OCI-LY3 (cell line): ENCODE data around the gene MYH9.

Source experiments
- H2AFZ ChIP-seq: fragments of 200-600, 300-600 bp; shearing (Covaris generic); 2 replicates; pipeline ENCODE4 v1.6.0; 2014; ENCODE audit warnings: antibody characterized with exemption, low read depth, low read length
- H3K27ac ChIP-seq: fragments of 200-600, 300-600 bp; sonication (generic); 2 replicates; pipeline ENCODE4 v1.5.1; 2014; ENCODE audit warnings: mild to moderate bottlenecking, low read length, moderate library complexity, mixed read lengths
- H3K27me3 ChIP-seq: fragments of 200-600, 300-600 bp; sonication (generic); 2 replicates; pipeline ENCODE4 v1.6.1; 2014; ENCODE audit warnings: low read depth, low read length, mixed read lengths
- H3K36me3 ChIP-seq: fragments of 200-600, 300-600 bp; sonication (generic); replicated peaks from 2 replicates; pipeline ENCODE3; 2014; ENCODE audit warnings: low read depth, low read length, mixed read lengths
- H3K4me1 ChIP-seq: fragments of 300-600, 200-600 bp; sonication (generic); 2 replicates; pipeline ENCODE4 v1.6.1; 2014; ENCODE audit warnings: low read length, mixed read lengths
- H3K4me2 ChIP-seq: fragments of 200-600, 300-600 bp; sonication (generic); 2 replicates; pipeline ENCODE4 v1.6.1; 2014; ENCODE audit warnings: low read length, mixed read lengths
- H3K4me3 ChIP-seq: fragments of 300-600, 200-600 bp; sonication (generic); 2 replicates; pipeline ENCODE4 v1.5.1; 2014; ENCODE audit warnings: antibody characterized with exemption, mild to moderate bottlenecking, low read length, moderate library complexity
- H3K79me2 ChIP-seq: fragments of 300-600, 200-600 bp; shearing (Covaris generic); 2 replicates; pipeline ENCODE4 v1.6.1; 2014; ENCODE audit warnings: mild to moderate bottlenecking, low read length, mixed read lengths
- H3K9ac ChIP-seq: fragments of 300-600, 200-600 bp; shearing (Covaris generic); 2 replicates; pipeline ENCODE4 v1.6.0; 2014; ENCODE audit warnings: mild to moderate bottlenecking, low read length, moderate library complexity
- H3K9me3 ChIP-seq: fragments of 200-600, 300-600 bp; shearing (Covaris generic); 2 replicates; pipeline ENCODE4 v1.6.1; 2014; ENCODE audit warnings: low read length, mixed read lengths; ENCODE audit not compliant: insufficient read depth
- H4K20me1 ChIP-seq: fragments of 200-600, 300-600 bp; sonication (generic); 2 replicates; pipeline ENCODE4 v1.6.1; 2016; ENCODE audit warnings: low read length, mixed read lengths; ENCODE audit not compliant: insufficient read depth
- EZH2phosphoT487 ChIP-seq: fragments of 200-600 bp; shearing (Covaris generic); IDR thresholded peaks from 2 replicates; pipeline ENCODE4 v1.6.1; 2018; ENCODE audit warnings: antibody characterized with exemption, mixed run types, low read depth
- TF ChIP-seq, protein P1 (sequence below): fragments of 200-600, 300-600 bp; sonication (generic); IDR thresholded peaks from 2 replicates; pipeline ENCODE4 v1.5.1; 2014; ENCODE audit warnings: antibody characterized with exemption, low read length, low read depth

MYH9 gene

GRCh38 chr22:36349726-36350125, 38.0 kb downstream of the MYH9 start:
- H4K20me1 ChIP-seq: peaks cover 87% of the 10 kb centered on the region

GRCh38 chr22:36348760-36349159, 39.0 kb downstream of the MYH9 start:
- peaks cover 89% of the 10 kb centered on the region for H4K20me1 ChIP-seq

More at GRCh38 chr22:36349726-36350125, 38.0 kb downstream of the MYH9 start:
- H3K4me1 ChIP-seq: 0 out of 2 replicates have a peak, but pooled peaks cover 3% of the 10 kb centered on the region
- no peak overlapping the region for H3K4me3 ChIP-seq
- peaks cover 37% of the 10 kb centered on the region for H3K36me3 ChIP-seq
- no peak overlapping the region for H2AFZ ChIP-seq
- H3K4me2 ChIP-seq: no peak overlapping the region
- no peak overlapping the region for H3K27ac ChIP-seq
- no peak for TF ChIP-seq EZH2phosphoT487
- TF ChIP-seq, protein P1, sequence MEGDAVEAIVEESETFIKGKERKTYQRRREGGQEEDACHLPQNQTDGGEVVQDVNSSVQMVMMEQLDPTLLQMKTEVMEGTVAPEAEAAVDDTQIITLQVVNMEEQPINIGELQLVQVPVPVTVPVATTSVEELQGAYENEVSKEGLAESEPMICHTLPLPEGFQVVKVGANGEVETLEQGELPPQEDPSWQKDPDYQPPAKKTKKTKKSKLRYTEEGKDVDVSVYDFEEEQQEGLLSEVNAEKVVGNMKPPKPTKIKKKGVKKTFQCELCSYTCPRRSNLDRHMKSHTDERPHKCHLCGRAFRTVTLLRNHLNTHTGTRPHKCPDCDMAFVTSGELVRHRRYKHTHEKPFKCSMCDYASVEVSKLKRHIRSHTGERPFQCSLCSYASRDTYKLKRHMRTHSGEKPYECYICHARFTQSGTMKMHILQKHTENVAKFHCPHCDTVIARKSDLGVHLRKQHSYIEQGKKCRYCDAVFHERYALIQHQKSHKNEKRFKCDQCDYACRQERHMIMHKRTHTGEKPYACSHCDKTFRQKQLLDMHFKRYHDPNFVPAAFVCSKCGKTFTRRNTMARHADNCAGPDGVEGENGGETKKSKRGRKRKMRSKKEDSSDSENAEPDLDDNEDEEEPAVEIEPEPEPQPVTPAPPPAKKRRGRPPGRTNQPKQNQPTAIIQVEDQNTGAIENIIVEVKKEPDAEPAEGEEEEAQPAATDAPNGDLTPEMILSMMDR: no peak
- no peak overlapping the region for H3K9ac ChIP-seq
- H3K27me3 ChIP-seq: no peaks in the 10 kb centered on the region
- H3K9me3 ChIP-seq: no peaks in the 10 kb centered on the region
- peaks cover 97% of the 10 kb centered on the region for H3K79me2 ChIP-seq

DNA sequence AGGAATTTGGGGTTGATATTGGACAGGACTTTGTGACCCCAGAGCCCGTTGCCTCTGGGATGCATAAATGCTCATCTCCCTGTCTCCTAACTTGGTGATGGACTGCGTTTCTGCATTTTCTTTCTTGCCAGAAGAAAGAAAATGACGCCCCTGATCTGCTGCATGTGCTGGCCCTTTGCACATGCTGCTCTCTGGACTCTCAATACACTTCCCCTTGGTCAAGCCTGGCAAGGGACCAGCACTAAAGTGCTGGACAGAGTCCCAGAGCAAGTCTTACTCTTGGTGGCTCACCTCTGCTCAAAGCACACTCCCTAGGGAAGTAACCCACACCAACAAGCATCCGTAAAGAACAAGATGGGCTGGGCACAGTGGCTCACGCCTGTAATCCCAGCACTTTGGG, 40.7 kb downstream of the MYH9 start:
- no peaks in the 10 kb centered on the region for H3K9me3 ChIP-seq
- no peaks in the 10 kb centered on the region for H3K27me3 ChIP-seq
- peaks cover 89% of the 10 kb centered on the region for H4K20me1 ChIP-seq
- H3K4me1 ChIP-seq: 0 out of 2 replicates have a peak, but pooled peaks cover 3% of the 10 kb centered on the region
- no peak overlapping the region for H3K4me2 ChIP-seq
- H3K9ac ChIP-seq: no peak overlapping the region
- no peak overlapping the region for H3K4me3 ChIP-seq
- no peak overlapping the region for H3K27ac ChIP-seq
- no peak overlapping the region for H2AFZ ChIP-seq
- peaks cover 97% of the 10 kb centered on the region for H3K79me2 ChIP-seq
- peaks cover 55% of the 10 kb centered on the region for H3K36me3 ChIP-seq
- no peak for TF ChIP-seq EZH2phosphoT487
- TF ChIP-seq, protein P1: no peak

More at GRCh38 chr22:36348760-36349159, 39.0 kb downstream of the MYH9 start:
- Histone ChIP-seq H3K9me3 (no peaks in the 10 kb centered on the region), H2AFZ (no peak overlapping the region), H3K79me2 (peaks cover 97% of the 10 kb centered on the region), H3K4me1 (0 out of 2 replicates have a peak, but pooled peaks cover 3% of the 10 kb centered on the region), H3K27ac (no peak overlapping the region), H3K27me3 (no peaks in the 10 kb centered on the region), H3K9ac (no peak overlapping the region), H3K4me2 (no peak overlapping the region), H3K4me3 (no peak overlapping the region), H3K36me3 (peaks cover 41% of the 10 kb centered on the region)
- TF ChIP-seq EZH2phosphoT487: no peak
- TF ChIP-seq, protein P1: no peak

- H2AFZ ChIP-seq: no peak overlapping the region
- 0 out of 2 replicates have a peak, but pooled peaks cover 3% of the 10 kb centered on the region for H3K4me1 ChIP-seq
- H3K9me3 ChIP-seq: no peaks in the 10 kb centered on the region
- no peak overlapping the region for H3K27ac ChIP-seq
- peaks cover 97% of the 10 kb centered on the region for H3K79me2 ChIP-seq
- peaks cover 79% of the 10 kb centered on the region for H4K20me1 ChIP-seq
- no peak for TF ChIP-seq EZH2phosphoT487
- TF ChIP-seq, protein P1: no peak
- no peak overlapping the region for H3K4me3 ChIP-seq
- no peaks in the 10 kb centered on the region for H3K27me3 ChIP-seq
- H3K36me3 ChIP-seq: peaks cover 78% of the 10 kb centered on the region
- H3K4me2 ChIP-seq: no peak overlapping the region
- no peak overlapping the region for H3K9ac ChIP-seq
Measured at GRCh38 chr22:36344106-36344827, 43.5 kb downstream of the MYH9 start.
